GM23338 (cell line): ENCODE results near the gene PPM1L. TPM values are rescaled to one million over a fixed set of nuclear protein-coding genes. Genes with fewer than 3 reads are reported as not detected.

ENCODE experiments used
- ATAC-seq: fragments of 200-7000 bp; cut with Tn5 transposase; 3 replicates; pipeline ENCODE4 v1.9.1; 2020
- DNase-seq: peaks from one replicate; pipeline ENCODE4 v3.0.0-alpha.2; 2015; ENCODE audit warnings: low spot score
- H2AFZ ChIP-seq: fragments of 200-600 bp; sonication (generic); 2 replicates; pipeline ENCODE4 v1.8.0; 2016; ENCODE audit warnings: antibody characterized with exemption, mild to moderate bottlenecking, moderate library complexity
- H3F3A ChIP-seq: fragments of 200-600 bp; sonication (generic); replicated peaks from 2 replicates; pipeline ENCODE4 v1.8.0; 2017; ENCODE audit warnings: antibody characterized with exemption, mixed run types, low read depth
- H3K27ac ChIP-seq: fragments of 200-600 bp; sonication (generic); 2 replicates; pipeline ENCODE4 v1.6.1; 2016; ENCODE audit warnings: low read depth
- H3K27me3 ChIP-seq: fragments of 200-600 bp; sonication (generic); 2 replicates; pipeline ENCODE4 v1.8.0; 2016; ENCODE audit warnings: mild to moderate bottlenecking, mixed run types, moderate library complexity; ENCODE audit not compliant: insufficient read depth
- H3K36me3 ChIP-seq: fragments of 200-600 bp; sonication (generic); 2 replicates; pipeline ENCODE4 v1.8.0; 2016; ENCODE audit warnings: mild to moderate bottlenecking; ENCODE audit not compliant: insufficient read depth
- H3K4me1 ChIP-seq: fragments of 200-600 bp; sonication (generic); 2 replicates; pipeline ENCODE4 v1.8.0; 2016; ENCODE audit warnings: mild to moderate bottlenecking, moderate library complexity; ENCODE audit not compliant: insufficient read depth
- H3K4me2 ChIP-seq: fragments of 200-600 bp; sonication (generic); 2 replicates; pipeline ENCODE4 v1.7.1; 2017; ENCODE audit warnings: mixed run types
- H3K4me3 ChIP-seq: fragments of 200-600 bp; sonication (generic); 2 replicates; pipeline ENCODE4 v1.6.1; 2016; ENCODE audit warnings: mixed run types
- H3K79me2 ChIP-seq: fragments of 200-600 bp; sonication (generic); replicated peaks from 2 replicates; pipeline ENCODE4 v1.8.0; 2017; ENCODE audit warnings: mild to moderate bottlenecking; ENCODE audit not compliant: insufficient read depth
- H3K9me2 ChIP-seq: fragments of 200-600 bp; sonication (generic); 2 replicates; pipeline ENCODE4 v1.8.0; 2017; ENCODE audit not compliant: insufficient read depth
- H4K20me1 ChIP-seq: fragments of 200-600 bp; sonication (generic); replicated peaks from 2 replicates; pipeline ENCODE4 v1.8.0; 2017; ENCODE audit warnings: mild to moderate bottlenecking; ENCODE audit not compliant: insufficient read depth
- H3K27ac Mint-ChIP-seq: 2 replicates; pipeline ENCODE4 v1.8.0; 2020; ENCODE audit warnings: inconsistent platforms, mild to moderate bottlenecking, moderate library complexity, mixed read lengths
- H3K27me3 Mint-ChIP-seq: 3 replicates; pipeline ENCODE4 v1.8.0; 2022; ENCODE audit warnings: low read depth, mild to moderate bottlenecking, moderate library complexity, mixed read lengths, inconsistent platforms; ENCODE audit not compliant: insufficient read depth, poor library complexity
- H3K36me3 Mint-ChIP-seq: 3 replicates; pipeline ENCODE4 v1.8.0; 2021; ENCODE audit warnings: low read depth, mild to moderate bottlenecking, inconsistent platforms, moderate library complexity, mixed read lengths
- H3K4me1 Mint-ChIP-seq: 3 replicates; pipeline ENCODE4 v1.8.0; 2020; ENCODE audit warnings: mild to moderate bottlenecking, inconsistent platforms, mixed read lengths
- H3K4me3 Mint-ChIP-seq: 3 replicates; pipeline ENCODE4 v1.8.0; 2021; ENCODE audit warnings: moderate library complexity, mild to moderate bottlenecking, inconsistent platforms, mixed read lengths
- H3K9me3 Mint-ChIP-seq: 3 replicates; pipeline ENCODE4 v1.8.0; 2020; ENCODE audit warnings: moderate library complexity, mild to moderate bottlenecking, inconsistent platforms, mixed read lengths
- CREB1 ChIP-seq: fragments of 250-450 bp; sonication (Bioruptor Pico); IDR thresholded peaks from 2 replicates; pipeline ENCODE4 v1.5.0; 2020; ENCODE audit warnings: low read depth, mild to moderate bottlenecking, moderate library complexity
- CTCF ChIP-seq, 2 experiments: fragments of 200-600 bp in 1 of 2; sonication (generic) in 1 of 2; conservative IDR thresholded peaks; 2 replicates each; pipeline versions ENCODE4 v1.5.1 to v1.6.1; 2016 to 2017; ENCODE audit warnings: antibody characterized with exemption in 2 of 2, low read depth in 2 of 2, mild to moderate bottlenecking in 2 of 2, moderate library complexity in 1 of 2
- ETS1 ChIP-seq: IDR thresholded peaks from 2 replicates; pipeline ENCODE4 v1.6.1; 2016; ENCODE audit warnings: antibody characterized with exemption
- EZH2 ChIP-seq: fragments of 200-600 bp; sonication (generic); IDR thresholded peaks from one replicate; pipeline ENCODE4 v1.8.0; 2017; ENCODE audit warnings: antibody characterized with exemption, mild to moderate bottlenecking, low read depth; ENCODE audit not compliant: unreplicated experiment
- EZH2phosphoT487 ChIP-seq: fragments of 200-600 bp; sonication (generic); IDR thresholded peaks from one replicate; pipeline ENCODE4 v1.8.1; 2018; ENCODE audit warnings: antibody characterized with exemption; ENCODE audit not compliant: unreplicated experiment
- JUNB ChIP-seq: IDR thresholded peaks from one replicate; pipeline ENCODE4 v1.6.1; 2016; ENCODE audit warnings: antibody characterized with exemption; ENCODE audit not compliant: unreplicated experiment
- NANOG ChIP-seq: IDR thresholded peaks from 2 replicates; pipeline ENCODE4 v1.6.1; 2016; ENCODE audit warnings: antibody characterized with exemption, borderline replicate concordance
- POLR2AphosphoS5 ChIP-seq: IDR thresholded peaks from 2 replicates; pipeline ENCODE4 v1.6.1; 2016; ENCODE audit warnings: antibody characterized with exemption, low read depth
- REST ChIP-seq: IDR thresholded peaks from one replicate; pipeline ENCODE4 v1.6.1; 2018; ENCODE audit warnings: antibody characterized with exemption; ENCODE audit not compliant: unreplicated experiment
- STAT1 ChIP-seq: IDR thresholded peaks from one replicate; pipeline ENCODE4 v1.6.1; 2016; ENCODE audit warnings: antibody characterized with exemption; ENCODE audit not compliant: unreplicated experiment
- ZNF114 ChIP-seq: fragments of 250-450 bp; sonication (Bioruptor Pico); IDR thresholded peaks from 2 replicates; pipeline ENCODE4 v1.5.0; 2020; ENCODE audit warnings: mild to moderate bottlenecking, moderate library complexity
- ZNF331 ChIP-seq: fragments of 250-450 bp; sonication (Bioruptor Pico); IDR thresholded peaks from 2 replicates; pipeline ENCODE4 v1.5.0; 2020; ENCODE audit warnings: low read depth, mild to moderate bottlenecking, moderate library complexity
- ZNF462 ChIP-seq: fragments of 250-450 bp; sonication (Bioruptor Pico); IDR thresholded peaks from 2 replicates; pipeline ENCODE4 v1.5.0; 2020; ENCODE audit warnings: mild to moderate bottlenecking, moderate library complexity
- polyA plus RNA-seq: library from polyadenylated mRNA; unstranded; fragments of >200 nt; fragmentation: Nextera tagmentation; extraction: Ambion mirVana; gene quantifications from 2 replicates; pipeline ENCODE4 v1.2.1, GENCODE V29; 2016
- total RNA-seq: library from RNA; depleted of rRNA; stranded (reverse); fragments of >200 nt; shearing (Covaris generic); gene quantifications from 2 replicates; pipeline ENCODE4 v1.2.3, GENCODE V29; 2014

PPM1L gene
- total and polyA plus RNA-seq, 2 experiments from 2014 or later: 3.9 to 26.4 TPM

GRCh38 chr3:160904691-160905090 lies 148.7 kb downstream of the PPM1L start:
- Histone ChIP-seq H2AFZ (no peak overlapping the region), H3K27ac (no peak overlapping the region), H3K9me2 (no peaks in the 10 kb centered on the region), H3K4me2 (no peak overlapping the region), H3K27me3 (no peaks in the 10 kb centered on the region), H3F3A (no peaks in the 10 kb centered on the region), H3K79me2 (0 out of 2 replicates have a peak, but pooled peaks cover 6% of the 10 kb centered on the region), H3K36me3 (no peaks in the 10 kb centered on the region), H3K4me3 (no peak overlapping the region), H3K4me1 (peaks cover 11% of the 10 kb centered on the region; the same call in 1 of the 2 replicates), H4K20me1 (no peaks in the 10 kb centered on the region)
- no peak overlapping the region for H3K27ac Mint-ChIP-seq
- no peak for TF ChIP-seq ZNF331 (CRISPR knock-in tag)
- no peak for TF ChIP-seq STAT1
- no peak for TF ChIP-seq NANOG
- TF ChIP-seq ZNF114 (CRISPR knock-in tag): no peak
- TF ChIP-seq REST: no peak
- no peak for TF ChIP-seq POLR2AphosphoS5
- TF ChIP-seq CTCF (conservative IDR thresholded peaks at IDR 0.05; ENCODE audit: low read depth in 2 of 2): no peak
- TF ChIP-seq ZNF462 (CRISPR knock-in tag): no peak
- no peak for TF ChIP-seq JUNB
- TF ChIP-seq EZH2: no peak
- no peak for TF ChIP-seq CREB1 (CRISPR knock-in tag)
- no peak for TF ChIP-seq ETS1
- TF ChIP-seq EZH2phosphoT487: no peak
- peaks cover 8% of the 10 kb centered on the region; the same call in 1 of the 3 replicates for H3K36me3 Mint-ChIP-seq
- peaks cover 2% of the 10 kb centered on the region for H3K27me3 Mint-ChIP-seq
- no peak for DNase-seq
- H3K4me3 Mint-ChIP-seq: no peak overlapping the region
- peaks cover 5% of the 10 kb centered on the region; the same call in 1 of the 3 replicates for H3K9me3 Mint-ChIP-seq
- peaks cover 19% of the 10 kb centered on the region for H3K4me1 Mint-ChIP-seq
- ATAC-seq: no peak
